ENCODE measurements around the gene SIRT2. TPM values are rescaled to one million over a fixed set of nuclear protein-coding genes. Genes with fewer than 3 reads are reported as not detected.

SIRT2 gene
- total and polyA plus RNA-seq, 2 of the 13 experiments (the other 11 are each of a cell fraction or from before 2014, with no cell fraction given): 22.3 to 26.1 TPM

DNA sequence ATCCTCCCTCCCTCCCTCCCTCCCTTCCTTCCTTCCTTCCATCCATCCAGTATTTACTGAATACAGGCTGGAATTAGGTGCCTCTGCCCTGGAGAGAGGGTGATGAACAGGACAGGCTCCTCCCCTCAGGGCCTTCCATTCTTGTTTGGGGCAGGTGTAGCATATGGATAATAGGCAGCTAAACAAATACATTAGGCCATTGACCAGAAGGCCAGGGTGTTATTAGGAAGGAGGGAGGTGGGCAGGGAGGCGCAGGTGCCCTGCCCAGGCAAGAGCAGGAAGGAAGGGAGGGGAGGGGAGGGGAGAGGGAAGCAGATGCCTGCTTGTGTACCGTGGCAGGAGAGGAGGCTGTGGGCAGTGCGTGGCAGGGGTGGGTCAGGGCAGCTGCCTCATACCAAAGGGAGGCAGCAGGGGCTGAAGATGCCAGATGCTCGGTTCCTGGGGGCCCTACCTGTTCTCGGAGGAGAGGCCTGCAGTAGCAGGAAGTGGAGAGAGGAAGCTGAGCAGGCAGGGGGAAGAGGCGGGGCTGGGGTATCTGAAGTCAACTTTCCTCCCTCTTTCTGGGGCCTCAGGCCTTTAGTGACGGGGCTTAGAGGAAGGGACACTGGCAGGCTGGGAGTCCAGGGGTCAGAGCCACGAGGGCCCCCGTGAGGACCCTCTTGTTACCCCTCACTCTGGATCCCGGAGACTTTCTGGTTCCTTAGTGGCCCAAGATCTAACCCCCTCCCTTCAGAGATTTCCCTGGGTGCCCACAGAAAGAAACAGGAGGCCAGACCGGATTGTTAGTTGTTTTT is 21.4 kb downstream of the SIRT2 start, which contains the start of gene RINL (continued):
- no peak for TF ChIP-seq IKZF1 (IDR thresholded peaks at IDR 0.05)
- no peak for TF ChIP-seq BHLHE40 (IDR thresholded peaks at IDR 0.05; ENCODE audit: low read length)
- no peak for TF ChIP-seq NRL (CRISPR knock-in tag; IDR thresholded peaks at IDR 0.05; ENCODE audit: borderline replicate concordance)
- TF ChIP-seq KDM4B (CRISPR knock-in tag; IDR thresholded peaks at IDR 0.05): no peak
- TF ChIP-seq ZSCAN30 (CRISPR knock-in tag; IDR thresholded peaks at IDR 0.05): no peak
- peak; percentile 60 for TF ChIP-seq ZEB1 (IDR thresholded peaks at IDR 0.05; ENCODE audit: insufficient replicate concordance, low read depth)
- no peak for TF ChIP-seq RFXAP (CRISPR knock-in tag; IDR thresholded peaks at IDR 0.05; ENCODE audit: borderline replicate concordance)
- no peak for TF ChIP-seq HMG20A (CRISPR knock-in tag; IDR thresholded peaks at IDR 0.05; ENCODE audit: borderline replicate concordance)
- no peak; the same call in 1 of the 2 replicates for TF ChIP-seq STAG1 (CRISPR knock-in tag; IDR thresholded peaks at IDR 0.05)
- TF ChIP-seq DR1 (CRISPR knock-in tag; IDR thresholded peaks at IDR 0.05): no peak
- TF ChIP-seq SRSF4 (IDR thresholded peaks at IDR 0.05; ENCODE audit: low read depth, low read length, poor library complexity, severe bottlenecking): no peak
- TF ChIP-seq, protein P1, sequence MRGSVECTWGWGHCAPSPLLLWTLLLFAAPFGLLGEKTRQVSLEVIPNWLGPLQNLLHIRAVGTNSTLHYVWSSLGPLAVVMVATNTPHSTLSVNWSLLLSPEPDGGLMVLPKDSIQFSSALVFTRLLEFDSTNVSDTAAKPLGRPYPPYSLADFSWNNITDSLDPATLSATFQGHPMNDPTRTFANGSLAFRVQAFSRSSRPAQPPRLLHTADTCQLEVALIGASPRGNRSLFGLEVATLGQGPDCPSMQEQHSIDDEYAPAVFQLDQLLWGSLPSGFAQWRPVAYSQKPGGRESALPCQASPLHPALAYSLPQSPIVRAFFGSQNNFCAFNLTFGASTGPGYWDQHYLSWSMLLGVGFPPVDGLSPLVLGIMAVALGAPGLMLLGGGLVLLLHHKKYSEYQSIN (CRISPR knock-in tag; IDR thresholded peaks at IDR 0.05; ENCODE audit: borderline replicate concordance): no peak
- TF ChIP-seq MYC (CRISPR knock-in tag; IDR thresholded peaks at IDR 0.05; ENCODE audit: borderline replicate concordance): peak; percentile 24; the same call in 1 of the 2 replicates
- no peak for TF ChIP-seq ZNF879 (CRISPR knock-in tag; IDR thresholded peaks at IDR 0.05)
- TF ChIP-seq MEF2D (CRISPR knock-in tag; IDR thresholded peaks at IDR 0.05): no peak
- TF ChIP-seq CCDC6 (CRISPR knock-in tag; IDR thresholded peaks at IDR 0.05): no peak
- TF ChIP-seq NCOA1 (CRISPR knock-in tag; IDR thresholded peaks at IDR 0.05): no peak
- TF ChIP-seq ZNF446 (CRISPR knock-in tag; IDR thresholded peaks at IDR 0.05): no peak
- TF ChIP-seq ZNF766 (CRISPR knock-in tag; IDR thresholded peaks at IDR 0.05; ENCODE audit: borderline replicate concordance): no peak
- TF ChIP-seq GTF3A (CRISPR knock-in tag; conservative IDR thresholded peaks at IDR 0.05): no peak
- no peak for TF ChIP-seq ZKSCAN8 (CRISPR knock-in tag; IDR thresholded peaks at IDR 0.05; ENCODE audit: borderline replicate concordance)
- TF ChIP-seq, protein P2, sequence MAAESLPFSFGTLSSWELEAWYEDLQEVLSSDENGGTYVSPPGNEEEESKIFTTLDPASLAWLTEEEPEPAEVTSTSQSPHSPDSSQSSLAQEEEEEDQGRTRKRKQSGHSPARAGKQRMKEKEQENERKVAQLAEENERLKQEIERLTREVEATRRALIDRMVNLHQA (CRISPR knock-in tag; IDR thresholded peaks at IDR 0.05): no peak
- TF ChIP-seq, protein P3, sequence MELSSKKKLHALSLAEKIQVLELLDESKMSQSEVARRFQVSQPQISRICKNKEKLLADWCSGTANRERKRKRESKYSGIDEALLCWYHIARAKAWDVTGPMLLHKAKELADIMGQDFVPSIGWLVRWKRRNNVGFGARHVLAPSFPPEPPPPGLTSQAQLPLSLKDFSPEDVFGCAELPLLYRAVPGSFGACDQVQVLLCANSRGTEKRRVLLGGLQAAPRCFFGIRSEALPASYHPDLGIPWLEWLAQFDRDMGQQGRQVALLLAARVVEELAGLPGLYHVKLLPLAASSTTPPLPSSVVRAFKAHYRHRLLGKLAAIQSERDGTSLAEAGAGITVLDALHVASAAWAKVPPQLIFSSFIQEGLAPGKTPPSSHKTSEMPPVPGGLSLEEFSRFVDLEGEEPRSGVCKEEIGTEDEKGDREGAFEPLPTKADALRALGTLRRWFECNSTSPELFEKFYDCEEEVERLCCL (CRISPR knock-in tag; IDR thresholded peaks at IDR 0.05; ENCODE audit: borderline replicate concordance): no peak
- no peak for TF ChIP-seq ZNF234 (CRISPR knock-in tag; conservative IDR thresholded peaks at IDR 0.05)

Data from HepG2 (cell line).